Neural progenitor cell (in vitro differentiated cells): Measurements from ENCODE around the gene PTGER1. TPM values are rescaled to one million over a fixed set of nuclear protein-coding genes. Genes with fewer than 3 reads are reported as not detected.

ENCODE experiments used
- DNase-seq: peaks from one replicate; pipeline ENCODE4 v3.0.0-alpha.2; 2016; ENCODE audit warnings: low spot score
- H2AFZ ChIP-seq: fragments of 200-600 bp; sonication (generic); replicated peaks from 2 replicates; pipeline ENCODE4 v1.6.1; 2016; ENCODE audit warnings: antibody characterized with exemption
- H3F3A ChIP-seq: fragments of 200-600 bp; sonication (generic); 2 replicates; pipeline ENCODE4 v1.6.1; 2016; ENCODE audit warnings: antibody characterized with exemption, low read depth
- H3K27ac ChIP-seq: fragments of 200-600 bp; sonication (generic); 2 replicates; pipeline ENCODE4 v1.5.1; 2016; ENCODE audit warnings: mild to moderate bottlenecking
- H3K27me3 ChIP-seq: fragments of 200-600 bp; sonication (generic); 2 replicates; pipeline ENCODE4 v1.6.1; 2016; ENCODE audit warnings: mild to moderate bottlenecking, moderate library complexity
- H3K36me3 ChIP-seq: fragments of 200-600 bp; sonication (generic); 2 replicates; pipeline ENCODE4 v1.5.1; 2016
- H3K4me1 ChIP-seq: fragments of 200-600 bp; sonication (generic); 2 replicates; pipeline ENCODE4 v1.6.1; 2016; ENCODE audit warnings: mixed run types
- H3K4me2 ChIP-seq: fragments of 200-600 bp; sonication (generic); 2 replicates; pipeline ENCODE4 v1.6.1; 2016
- H3K4me3 ChIP-seq: fragments of 200-600 bp; sonication (generic); 2 replicates; pipeline ENCODE4 v1.5.1; 2016
- H3K79me2 ChIP-seq: fragments of 200-600 bp; sonication (generic); 2 replicates; pipeline ENCODE4 v1.6.1; 2016; ENCODE audit warnings: low read depth
- H3K9ac ChIP-seq: fragments of 200-600 bp; sonication (generic); 2 replicates; pipeline ENCODE4 v1.6.1; 2016
- H3K9me3 ChIP-seq: fragments of 200-600 bp; sonication (generic); 2 replicates; pipeline ENCODE4 v1.5.1; 2016; ENCODE audit warnings: low read depth
- H4K20me1 ChIP-seq: fragments of 200-600 bp; sonication (generic); 2 replicates; pipeline ENCODE4 v1.6.1; 2016; ENCODE audit warnings: low read depth
- H3K27ac Mint-ChIP-seq: 3 replicates; pipeline ENCODE4 v1.8.0; 2021; ENCODE audit warnings: mixed read lengths
- H3K27me3 Mint-ChIP-seq: 2 replicates; pipeline ENCODE4 v1.8.0; 2022; ENCODE audit warnings: low read depth, mild to moderate bottlenecking, inconsistent platforms, moderate library complexity, mixed read lengths; ENCODE audit not compliant: insufficient read depth
- H3K36me3 Mint-ChIP-seq: 3 replicates; pipeline ENCODE4 v1.8.0; 2021; ENCODE audit warnings: mixed read lengths
- H3K4me1 Mint-ChIP-seq: 3 replicates; pipeline ENCODE4 v1.8.0; 2021; ENCODE audit warnings: mixed read lengths
- H3K4me3 Mint-ChIP-seq: 3 replicates; pipeline ENCODE4 v1.8.0; 2021; ENCODE audit warnings: mild to moderate bottlenecking, moderate library complexity, mixed read lengths
- H3K9me3 Mint-ChIP-seq: 3 replicates; pipeline ENCODE4 v1.8.0; 2020; ENCODE audit warnings: mixed read lengths
- EZH2 ChIP-seq: fragments of 200-600 bp; sonication (generic); IDR thresholded peaks from 2 replicates; pipeline ENCODE4 v1.6.1; 2017; ENCODE audit warnings: antibody characterized with exemption, mild to moderate bottlenecking, moderate library complexity
- EZH2phosphoT487 ChIP-seq: fragments of 200-600 bp; sonication (generic); IDR thresholded peaks from 2 replicates; pipeline ENCODE4 v1.6.1; 2017; ENCODE audit warnings: antibody characterized with exemption
- total RNA-seq: library from RNA; depleted of rRNA; stranded (reverse); fragments of >200 nt; gene quantifications from 2 replicates; pipeline ENCODE4 v1.2.3, GENCODE V29; 2015; ENCODE audit warnings: low replicate concordance
- TF ChIP-seq, protein P1 (sequence below): fragments of 200-600 bp; sonication (generic); IDR thresholded peaks from 2 replicates; pipeline ENCODE4 v1.5.1; 2017; ENCODE audit warnings: antibody characterized with exemption, mild to moderate bottlenecking

Gene PTGER1
- total RNA-seq, 1 donor from 2014 or later: not detected

DNA sequence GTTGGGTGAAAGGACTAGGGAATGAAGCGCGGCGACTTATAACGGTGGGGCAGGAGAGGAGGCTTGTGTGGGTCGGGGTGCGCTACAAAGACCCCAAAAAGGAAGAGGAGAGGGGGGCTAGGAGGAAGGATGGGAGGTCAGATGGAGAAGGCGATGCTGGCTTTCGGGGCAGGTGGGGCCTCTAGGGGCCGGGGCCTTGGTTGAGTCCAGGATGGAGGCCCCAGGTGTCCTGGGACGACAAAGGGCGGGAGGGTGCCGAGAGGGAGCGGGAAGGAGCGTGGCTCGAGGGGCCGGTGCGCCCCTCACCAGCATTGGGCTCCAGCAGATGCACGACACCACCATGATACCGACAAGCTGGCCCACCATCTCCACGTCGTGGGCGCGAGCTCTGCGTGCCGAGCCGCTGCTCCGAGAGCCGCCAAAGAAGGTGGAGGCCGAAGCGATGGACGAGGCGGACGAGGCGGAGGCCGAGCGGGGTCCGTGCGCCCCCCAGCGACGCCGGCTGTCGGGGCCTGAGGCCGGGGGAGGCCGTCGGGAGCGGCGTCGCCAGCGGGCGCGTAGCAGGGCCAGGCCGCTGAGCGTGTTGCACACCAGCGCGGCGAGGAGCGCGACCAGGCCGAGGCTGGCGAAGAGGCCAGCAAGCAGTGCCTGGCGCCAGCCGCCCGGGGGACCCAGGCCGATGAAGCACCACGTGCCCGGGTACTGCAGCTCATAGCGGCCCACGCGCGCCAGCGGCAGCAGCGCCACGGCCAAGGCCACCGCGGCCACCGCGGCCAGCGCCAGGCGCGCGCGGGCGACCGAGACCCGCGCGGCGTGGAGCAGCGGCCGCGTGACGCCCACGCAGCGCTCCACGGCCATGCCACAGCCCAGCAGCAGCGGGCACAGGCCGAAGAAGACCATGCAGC is 1.8 kb downstream of the PTGER1 start:
- no peak overlapping the region for H3K9ac ChIP-seq
- TF ChIP-seq EZH2phosphoT487 (no peak), EZH2 (no peak)
- TF ChIP-seq, protein P1, sequence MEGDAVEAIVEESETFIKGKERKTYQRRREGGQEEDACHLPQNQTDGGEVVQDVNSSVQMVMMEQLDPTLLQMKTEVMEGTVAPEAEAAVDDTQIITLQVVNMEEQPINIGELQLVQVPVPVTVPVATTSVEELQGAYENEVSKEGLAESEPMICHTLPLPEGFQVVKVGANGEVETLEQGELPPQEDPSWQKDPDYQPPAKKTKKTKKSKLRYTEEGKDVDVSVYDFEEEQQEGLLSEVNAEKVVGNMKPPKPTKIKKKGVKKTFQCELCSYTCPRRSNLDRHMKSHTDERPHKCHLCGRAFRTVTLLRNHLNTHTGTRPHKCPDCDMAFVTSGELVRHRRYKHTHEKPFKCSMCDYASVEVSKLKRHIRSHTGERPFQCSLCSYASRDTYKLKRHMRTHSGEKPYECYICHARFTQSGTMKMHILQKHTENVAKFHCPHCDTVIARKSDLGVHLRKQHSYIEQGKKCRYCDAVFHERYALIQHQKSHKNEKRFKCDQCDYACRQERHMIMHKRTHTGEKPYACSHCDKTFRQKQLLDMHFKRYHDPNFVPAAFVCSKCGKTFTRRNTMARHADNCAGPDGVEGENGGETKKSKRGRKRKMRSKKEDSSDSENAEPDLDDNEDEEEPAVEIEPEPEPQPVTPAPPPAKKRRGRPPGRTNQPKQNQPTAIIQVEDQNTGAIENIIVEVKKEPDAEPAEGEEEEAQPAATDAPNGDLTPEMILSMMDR: no peak
- no peak overlapping the region for H3K27ac Mint-ChIP-seq
- peak overlapping the region; percentile 51 for H3K4me3 ChIP-seq
- no peaks in the 10 kb centered on the region for H3K9me3 Mint-ChIP-seq
- no peak overlapping the region for H2AFZ ChIP-seq
- peaks cover 20% of the 10 kb centered on the region for H3K4me1 ChIP-seq
- peaks cover 4% of the 10 kb centered on the region for H3K27me3 ChIP-seq
- H3F3A ChIP-seq: peaks cover 18% of the 10 kb centered on the region
- peak overlapping the region; percentile 87 for H3K4me2 ChIP-seq
- H3K4me1 Mint-ChIP-seq: peaks cover 19% of the 10 kb centered on the region
- no peaks in the 10 kb centered on the region for H3K79me2 ChIP-seq
- no peaks in the 10 kb centered on the region for H3K9me3 ChIP-seq
- H3K4me3 Mint-ChIP-seq: peak overlapping the region; percentile 71
- no peak for DNase-seq
- H3K27ac ChIP-seq: no peak overlapping the region
- H4K20me1 ChIP-seq: peaks cover 10% of the 10 kb centered on the region
- peaks cover 5% of the 10 kb centered on the region for H3K36me3 Mint-ChIP-seq
- peaks cover 11% of the 10 kb centered on the region for H3K27me3 Mint-ChIP-seq
- H3K36me3 ChIP-seq: no peaks in the 10 kb centered on the region

DNA sequence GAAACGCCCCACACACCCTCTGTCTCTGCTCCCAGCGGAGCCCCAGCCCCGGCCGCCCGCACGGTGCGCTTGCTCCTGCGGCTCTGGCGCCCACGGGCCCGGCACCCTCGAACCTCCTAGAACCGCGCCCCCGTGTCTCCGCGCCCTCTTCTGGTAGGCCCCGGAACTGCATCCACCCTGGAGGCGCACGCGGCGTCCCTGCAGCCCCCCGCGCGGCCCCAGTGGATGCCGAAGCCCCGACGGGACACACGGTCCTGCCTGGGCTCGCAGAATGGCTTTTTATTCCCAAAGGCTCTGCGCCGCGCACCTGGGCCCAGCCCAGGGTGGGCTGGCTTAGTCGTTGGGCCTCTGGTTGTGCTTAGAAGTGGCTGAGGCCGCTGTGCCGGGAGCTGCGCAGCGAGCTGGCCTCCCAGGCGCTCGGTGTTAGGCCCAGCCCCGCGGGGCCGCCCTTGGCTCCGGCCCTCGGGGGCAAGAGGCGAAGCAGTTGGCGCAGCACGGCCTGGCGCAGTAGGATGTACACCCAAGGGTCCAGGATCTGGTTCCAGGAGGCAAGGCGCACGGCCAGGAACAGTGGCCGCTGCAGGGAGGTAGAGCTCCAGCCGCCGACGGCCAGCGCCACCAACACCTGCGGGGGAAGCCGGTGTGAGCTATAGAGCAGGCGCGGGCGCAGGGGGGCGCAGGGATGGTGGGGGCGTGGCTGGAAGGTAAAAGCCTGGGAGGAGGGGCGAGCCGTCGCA is 2.8 kb downstream of the PTGER1 start:
- H3K27me3 Mint-ChIP-seq: peaks cover 8% of the 10 kb centered on the region
- peaks cover 19% of the 10 kb centered on the region for H3K4me1 Mint-ChIP-seq
- TF ChIP-seq EZH2phosphoT487 (no peak), EZH2 (peak; percentile 49)
- TF ChIP-seq, protein P1: peak; percentile 93

DNA sequence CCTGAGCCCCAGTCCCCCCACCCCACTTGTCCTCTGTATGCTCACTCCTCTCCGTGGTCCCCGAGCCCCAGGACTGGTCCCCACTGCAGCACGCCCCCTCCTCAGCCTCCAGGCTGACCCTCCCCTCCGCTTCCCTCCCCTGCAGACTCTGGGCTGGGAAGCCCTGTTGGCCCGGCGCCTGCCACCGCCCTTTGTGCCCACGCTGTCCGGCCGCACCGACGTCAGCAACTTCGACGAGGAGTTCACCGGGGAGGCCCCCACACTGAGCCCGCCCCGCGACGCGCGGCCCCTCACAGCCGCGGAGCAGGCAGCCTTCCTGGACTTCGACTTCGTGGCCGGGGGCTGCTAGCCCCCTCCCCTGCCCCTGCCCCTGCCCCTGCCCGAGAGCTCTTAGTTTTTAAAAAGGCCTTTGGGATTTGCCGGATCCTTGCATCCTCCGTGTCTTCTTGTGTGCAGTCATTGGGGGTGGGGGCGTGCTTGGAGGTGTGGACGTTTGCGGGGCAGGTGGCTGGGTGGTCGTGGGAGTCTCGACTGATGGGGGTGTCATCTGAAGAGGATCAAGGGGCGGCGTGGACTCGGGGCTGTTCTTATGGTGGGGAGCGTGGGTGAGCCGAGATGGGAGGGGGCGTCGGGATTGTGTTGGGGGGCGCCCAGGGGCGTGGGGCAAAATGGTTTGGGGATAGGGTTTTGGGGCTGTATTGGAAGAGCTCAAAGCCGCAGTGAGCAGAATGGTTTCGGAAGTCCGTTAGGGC is 3.5 kb downstream of the PTGER1 start:
- H3K4me2 ChIP-seq: peak overlapping the region; percentile 87
- TF ChIP-seq, protein P1: no peak
- TF ChIP-seq EZH2phosphoT487 (no peak), EZH2 (no peak)
- H3K4me3 Mint-ChIP-seq: peak overlapping the region; percentile 27

More for the DNA sequence above, 2.8 kb downstream of the PTGER1 start:
- Histone ChIP-seq H3K9me3 (no peaks in the 10 kb centered on the region), H3K4me3 (peak overlapping the region; percentile 51), H4K20me1 (peaks cover 10% of the 10 kb centered on the region), H3K36me3 (no peaks in the 10 kb centered on the region), H3K4me1 (peaks cover 20% of the 10 kb centered on the region), H3K9ac (no peak overlapping the region), H3K79me2 (no peaks in the 10 kb centered on the region), H3K27ac (no peak overlapping the region), H3F3A (peaks cover 18% of the 10 kb centered on the region), H3K4me2 (peak overlapping the region; percentile 87), H2AFZ (peak overlapping the region; percentile 89), H3K27me3 (peaks cover 4% of the 10 kb centered on the region)
- Mint-ChIP-seq H3K9me3 (no peaks in the 10 kb centered on the region), H3K4me3 (peak overlapping the region; percentile 27), H3K27ac (no peak overlapping the region), H3K36me3 (peaks cover 5% of the 10 kb centered on the region)
- peak; percentile 88 for DNase-seq

More for the DNA sequence above, 3.5 kb downstream of the PTGER1 start:
- H3K36me3 ChIP-seq: no peaks in the 10 kb centered on the region
- no peaks in the 10 kb centered on the region for H3K9me3 ChIP-seq
- H3K27me3 ChIP-seq: peaks cover 4% of the 10 kb centered on the region
- H3K79me2 ChIP-seq: no peaks in the 10 kb centered on the region
- H3K27ac ChIP-seq: no peak overlapping the region
- H3F3A ChIP-seq: peaks cover 18% of the 10 kb centered on the region
- peaks cover 4% of the 10 kb centered on the region for H3K36me3 Mint-ChIP-seq
- peaks cover 7% of the 10 kb centered on the region for H3K27me3 Mint-ChIP-seq
- H3K4me3 ChIP-seq: peak overlapping the region; percentile 51
- no peak for DNase-seq
- H3K9me3 Mint-ChIP-seq: no peaks in the 10 kb centered on the region
- no peak overlapping the region for H2AFZ ChIP-seq
- H3K4me1 ChIP-seq: peaks cover 20% of the 10 kb centered on the region
- H4K20me1 ChIP-seq: peaks cover 10% of the 10 kb centered on the region
- no peak overlapping the region for H3K9ac ChIP-seq
- H3K27ac Mint-ChIP-seq: no peak overlapping the region
- H3K4me1 Mint-ChIP-seq: peaks cover 17% of the 10 kb centered on the region
